GM19463 (cell line): ENCODE measurements around the gene WEE1.
"Not testable (repeated sequence)": the region's sequence is repeated elsewhere in the genome, so short reads cannot be mapped to it uniquely, and the experiment has no call there.

Source experiments
- ATAC-seq: cut with Tn5 transposase; IDR thresholded peaks from one replicate; pipeline ENCODE4 v1.9.1; 2021; ENCODE audit warnings: mild to moderate bottlenecking, moderate library complexity; ENCODE audit not compliant: unreplicated experiment

Gene WEE1

DNA sequence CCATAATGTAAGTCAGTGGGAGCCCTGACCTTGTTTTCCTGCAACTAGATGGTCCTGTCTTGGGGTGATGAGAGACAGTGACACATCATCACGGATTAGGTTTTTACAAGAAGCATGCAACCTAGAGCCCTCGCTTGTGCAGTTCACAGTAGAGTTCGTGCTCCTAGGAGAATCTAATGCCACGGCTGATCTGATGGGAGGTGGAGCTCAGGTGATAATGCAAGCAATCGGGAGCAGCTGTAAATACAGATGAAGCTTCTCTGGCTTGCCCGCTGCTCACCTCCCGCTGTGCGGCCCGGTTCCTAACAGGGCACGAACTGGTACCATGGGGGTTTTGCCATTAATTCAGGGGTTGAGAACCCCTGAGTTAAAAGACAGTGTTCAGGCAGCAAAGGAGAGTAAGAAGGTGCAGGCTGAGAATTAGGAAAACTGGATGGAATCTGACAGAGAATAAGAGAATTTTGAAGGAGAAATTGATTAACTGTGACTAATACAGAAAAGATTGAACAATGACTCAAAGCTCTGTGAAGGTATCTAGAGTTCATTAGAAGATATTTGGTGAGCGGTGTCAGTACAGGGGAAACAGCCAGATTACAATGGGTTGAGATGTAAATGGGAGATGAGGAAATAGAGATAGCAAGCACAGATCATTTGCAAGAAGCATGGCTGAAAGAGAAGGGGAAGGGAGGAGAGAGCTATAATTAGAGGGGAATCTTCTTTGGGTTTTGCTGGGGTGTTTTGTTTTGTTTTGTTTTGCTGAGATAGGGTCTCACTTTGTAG lies 21.0 kb downstream of the WEE1 start:
- ATAC-seq: no peak

DNA sequence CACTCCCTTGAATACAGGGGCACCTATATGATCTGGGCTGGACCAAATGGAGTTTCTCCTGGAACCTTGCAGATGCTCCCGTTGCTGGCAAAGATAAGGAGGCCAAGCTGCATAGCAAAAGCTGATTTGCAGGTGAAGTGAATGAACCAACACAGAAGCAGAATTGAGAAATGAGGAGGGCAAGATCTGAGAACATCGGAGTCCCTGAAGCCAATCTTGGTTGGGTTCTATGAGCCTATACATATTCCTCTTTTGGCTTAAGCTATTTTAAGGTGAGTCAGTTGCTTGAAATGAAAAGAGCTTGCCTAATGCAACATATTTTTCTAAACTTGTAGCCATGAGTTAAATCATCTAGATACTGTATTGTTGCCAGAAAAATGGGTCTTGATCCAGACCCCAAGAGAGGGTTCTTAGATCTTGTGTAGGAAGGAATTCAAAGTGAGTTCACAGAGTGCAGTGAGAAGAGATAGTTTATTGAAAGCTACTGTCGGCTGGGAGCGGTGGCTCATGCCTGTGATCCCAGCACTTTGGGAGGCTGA lies 23.5 kb downstream of the WEE1 start:
- ATAC-seq: no peak

DNA sequence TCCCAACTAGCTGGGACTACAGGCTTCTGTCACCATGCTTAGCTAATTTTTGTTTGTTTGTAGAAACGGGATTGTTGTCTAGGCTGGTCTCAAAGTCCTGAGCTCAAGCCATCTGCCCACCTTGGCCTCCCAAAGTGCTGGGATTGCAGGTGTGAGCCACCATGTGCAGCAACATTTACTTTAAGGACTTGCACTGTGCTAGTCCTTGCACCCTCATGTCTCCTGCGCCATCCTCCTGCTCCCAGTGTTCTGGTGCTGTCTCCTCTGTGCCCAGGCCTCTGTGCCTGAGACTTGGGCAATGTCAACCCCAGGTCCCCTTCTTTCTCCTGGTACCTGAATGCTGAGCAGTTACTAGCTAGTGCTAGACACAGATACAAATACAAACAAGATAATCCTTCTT lies 26.7 kb downstream of the WEE1 start:
- ATAC-seq: no peak

DNA sequence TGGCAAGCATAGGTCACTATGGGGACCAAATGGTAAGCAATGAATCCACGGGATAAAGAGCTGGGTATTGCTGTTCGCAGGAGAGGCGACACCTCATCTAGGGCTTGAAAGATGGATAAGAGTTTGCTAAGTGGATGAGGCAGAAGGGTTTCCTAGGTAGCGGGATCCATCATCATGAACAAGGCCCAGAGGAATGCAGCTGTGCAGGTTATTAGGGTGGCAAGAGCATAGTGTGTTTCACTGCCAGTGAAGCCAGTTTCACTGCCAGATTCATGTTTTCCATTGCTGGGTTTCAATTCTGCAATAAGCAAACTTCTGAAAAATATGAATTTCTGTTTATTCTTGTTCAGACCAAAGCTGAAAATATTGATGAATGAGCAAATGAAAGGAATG lies 27.2 kb downstream of the WEE1 start:
- ATAC-seq: peak; percentile 46

DNA sequence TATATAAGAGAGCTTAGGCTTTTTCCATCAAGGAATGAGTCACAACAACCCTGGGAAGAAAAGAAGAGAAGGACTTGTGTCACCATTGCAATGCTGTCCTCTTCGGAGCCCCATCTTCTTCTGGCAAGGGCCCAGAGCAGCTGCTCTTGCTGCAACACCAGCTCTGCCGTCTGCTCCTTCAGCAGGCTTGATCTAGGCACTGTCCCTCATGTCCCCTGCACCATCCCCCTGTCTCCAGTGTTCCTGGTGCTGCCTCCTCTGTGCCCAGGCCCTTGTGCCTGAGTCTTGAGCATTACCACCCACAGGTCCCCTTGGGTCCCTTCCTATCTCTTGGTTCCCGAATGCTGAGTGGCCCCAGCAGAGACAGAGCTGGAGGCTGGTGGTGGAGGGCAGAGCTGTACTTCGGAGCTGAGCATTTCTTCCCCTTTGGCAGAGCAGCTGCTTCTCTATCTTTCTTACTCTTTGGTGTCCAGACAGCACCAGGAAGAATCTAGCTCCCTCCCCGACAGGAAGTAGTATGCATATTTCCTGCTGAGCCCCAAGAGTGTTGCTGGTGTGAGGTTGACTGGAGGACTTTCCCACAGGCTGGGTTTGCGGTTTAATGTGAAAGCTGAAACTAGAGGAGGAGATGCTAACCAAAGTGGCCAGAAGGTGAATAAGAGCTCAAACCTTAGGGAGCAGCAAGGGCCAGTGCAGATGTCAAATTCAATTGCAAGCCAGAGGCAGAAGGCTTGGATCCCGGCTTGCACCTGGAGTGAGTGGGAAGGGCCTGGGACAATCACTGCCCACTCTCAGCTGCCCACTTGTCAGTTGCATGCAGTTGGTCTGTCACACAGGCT lies 27.8 kb downstream of the WEE1 start:
- ATAC-seq: peak; percentile 81

DNA sequence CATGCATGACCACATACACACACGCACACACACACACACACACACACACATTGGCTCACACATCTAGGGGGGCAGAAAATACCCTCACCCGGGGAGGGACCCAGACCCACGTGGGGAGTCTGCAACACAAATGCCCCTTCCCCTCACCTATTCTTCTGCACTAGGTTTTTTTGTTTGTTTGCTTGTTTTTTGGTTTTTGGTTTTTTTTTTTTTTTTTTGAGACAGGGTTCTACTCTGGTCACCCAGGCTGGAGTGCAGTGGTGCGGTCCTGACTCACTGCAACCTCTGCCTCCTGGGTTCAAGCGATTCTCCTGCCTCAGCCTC lies 28.4 kb downstream of the WEE1 start:
- no peak for ATAC-seq

DNA sequence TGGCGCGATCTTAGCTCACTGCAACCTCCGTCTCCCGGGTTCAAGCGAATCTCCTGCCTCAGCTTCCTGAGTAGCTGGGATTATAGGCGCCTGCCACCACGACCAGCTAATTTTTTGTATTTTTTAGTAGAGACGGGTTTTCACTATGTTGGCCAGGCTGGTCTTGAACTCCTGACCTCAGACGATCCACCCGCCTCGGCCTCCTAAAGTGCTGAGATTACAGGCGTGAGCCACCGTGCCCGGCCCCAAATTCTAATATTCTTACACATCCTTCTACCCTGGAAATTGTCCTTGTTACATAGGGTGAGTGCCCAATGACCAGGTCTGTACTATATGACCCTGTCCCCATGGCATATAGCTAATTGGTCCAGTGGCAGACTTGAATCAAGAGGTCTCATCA lies 29.7 kb downstream of the WEE1 start:
- ATAC-seq: not testable (repeated sequence)

DNA sequence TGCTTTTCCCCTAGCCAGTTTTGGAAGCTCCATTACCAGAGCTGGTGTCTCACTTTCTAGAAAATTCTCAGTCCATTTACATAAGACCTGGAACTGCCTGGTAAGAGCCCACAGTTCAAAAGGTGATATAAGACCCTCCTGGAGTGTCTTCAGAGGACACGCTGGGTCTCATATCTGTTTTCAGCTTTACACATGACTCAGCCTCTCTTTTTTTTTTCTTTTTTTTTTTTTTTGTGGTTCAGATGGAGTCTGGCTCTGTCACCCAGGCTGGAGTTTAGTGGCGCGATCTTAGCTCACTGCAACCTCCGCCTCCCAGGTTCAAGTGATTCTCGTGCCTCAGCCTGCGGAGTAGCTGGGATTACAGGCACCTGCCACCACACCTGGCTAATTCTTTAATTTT lies 30.7 kb downstream of the WEE1 start:
- no peak for ATAC-seq

DNA sequence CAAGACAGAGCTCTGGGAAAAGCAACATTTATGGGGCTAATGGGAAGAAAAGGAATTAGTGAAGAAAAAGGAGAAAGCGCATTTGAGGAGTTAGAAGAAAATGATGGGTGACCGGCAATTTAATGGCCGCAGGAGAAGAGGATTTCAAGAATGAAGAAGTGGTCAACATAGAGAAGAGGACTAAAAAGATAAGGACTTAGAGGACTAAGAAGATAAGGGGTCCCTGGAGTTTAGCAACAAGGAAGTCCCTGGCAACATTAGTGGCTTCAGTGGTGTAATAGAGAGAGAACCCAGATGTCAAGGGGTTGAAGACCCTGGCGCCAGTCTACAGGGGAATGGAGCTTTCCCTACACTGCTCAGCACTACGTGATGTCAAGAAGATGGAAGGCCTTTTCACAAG lies 32.3 kb downstream of the WEE1 start:
- ATAC-seq: no peak

DNA sequence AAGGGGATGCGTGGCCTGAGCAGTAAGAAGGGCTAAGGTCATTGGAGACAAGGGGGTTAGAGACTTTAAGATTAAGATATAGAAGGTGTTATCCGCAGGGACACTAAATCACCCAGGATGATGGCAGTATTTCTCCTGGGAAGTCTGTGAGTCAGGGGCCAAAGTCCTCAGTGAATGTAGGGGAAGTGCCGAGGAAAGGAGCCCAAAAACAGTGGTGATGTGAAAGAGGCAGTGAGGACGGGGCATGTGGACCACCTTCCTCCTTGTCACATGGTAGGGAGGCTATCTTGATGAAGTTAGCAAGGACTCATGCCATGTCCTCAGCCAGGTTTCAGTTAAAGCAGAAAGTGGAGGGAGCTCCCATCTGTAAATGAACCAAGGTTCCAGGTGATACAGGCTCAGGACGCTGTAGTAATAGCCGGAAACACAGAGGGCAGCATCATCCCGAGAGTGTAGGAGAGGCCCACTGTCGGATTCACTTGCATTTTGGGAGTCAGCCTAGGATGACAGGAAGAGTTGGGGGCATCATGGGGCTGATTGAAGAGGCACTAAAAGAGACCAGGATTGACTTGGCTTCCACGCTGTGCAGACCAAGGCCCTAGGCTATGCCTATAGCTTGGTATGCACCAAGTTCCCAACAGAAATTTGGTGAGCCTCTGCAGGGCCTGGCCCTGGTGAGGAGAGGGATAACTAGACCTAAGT lies 33.5 kb downstream of the WEE1 start:
- no peak for ATAC-seq

DNA sequence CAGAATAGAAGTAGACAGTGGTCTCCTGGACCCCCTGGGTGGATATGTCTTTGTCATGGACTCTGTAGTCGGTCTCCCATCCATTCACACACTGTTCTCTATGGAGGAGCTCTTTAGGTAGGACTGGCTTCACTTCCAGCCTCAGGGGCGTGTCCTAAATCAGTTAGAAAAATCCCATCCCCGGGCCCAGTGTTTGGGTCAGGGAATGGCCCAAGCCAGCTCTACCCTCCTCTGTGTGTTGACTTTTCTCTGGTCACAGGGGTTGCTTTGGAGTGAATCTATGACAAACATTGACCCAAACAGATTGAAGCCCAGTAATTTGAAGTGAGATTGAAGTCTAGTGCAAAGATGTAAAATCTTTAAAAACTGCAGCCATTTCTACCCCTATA lies 34.0 kb downstream of the WEE1 start:
- no peak for ATAC-seq

DNA sequence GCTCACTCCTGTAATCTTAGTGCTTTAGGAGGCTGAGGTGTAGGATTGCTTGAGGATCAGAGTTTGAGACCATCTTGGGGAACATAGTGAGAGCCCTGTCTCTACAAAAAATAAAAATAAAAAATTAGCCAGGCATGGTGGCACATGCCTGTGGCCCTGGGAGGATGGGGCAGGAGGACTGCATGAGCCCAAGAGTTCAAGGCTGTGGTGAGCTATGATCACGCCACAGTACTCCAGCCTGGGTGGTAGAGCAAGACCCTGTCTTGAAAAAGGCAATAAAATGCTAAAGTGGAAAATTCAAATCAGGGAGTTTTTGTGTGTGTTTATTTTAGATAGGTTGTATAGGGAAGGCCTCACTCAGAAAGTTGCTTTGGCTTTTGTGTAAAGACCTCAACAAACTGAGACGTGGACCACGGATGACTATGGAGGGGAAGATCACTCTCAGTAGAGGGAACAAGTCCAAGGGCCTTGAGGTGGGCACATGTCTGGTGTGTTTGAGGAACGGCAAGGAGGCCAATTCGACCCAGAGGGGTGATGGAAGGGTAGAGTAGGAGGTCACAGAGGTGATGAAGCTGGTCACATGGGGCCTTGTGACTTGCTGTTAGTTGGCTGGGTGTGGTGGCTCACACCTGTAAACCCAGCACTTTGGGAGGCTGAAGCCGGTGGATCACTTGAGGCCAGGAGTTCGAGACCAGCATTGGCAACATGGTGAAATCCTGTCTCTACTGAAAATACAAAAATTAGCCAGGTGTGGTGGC lies 35.7 kb downstream of the WEE1 start:
- no peak for ATAC-seq

DNA sequence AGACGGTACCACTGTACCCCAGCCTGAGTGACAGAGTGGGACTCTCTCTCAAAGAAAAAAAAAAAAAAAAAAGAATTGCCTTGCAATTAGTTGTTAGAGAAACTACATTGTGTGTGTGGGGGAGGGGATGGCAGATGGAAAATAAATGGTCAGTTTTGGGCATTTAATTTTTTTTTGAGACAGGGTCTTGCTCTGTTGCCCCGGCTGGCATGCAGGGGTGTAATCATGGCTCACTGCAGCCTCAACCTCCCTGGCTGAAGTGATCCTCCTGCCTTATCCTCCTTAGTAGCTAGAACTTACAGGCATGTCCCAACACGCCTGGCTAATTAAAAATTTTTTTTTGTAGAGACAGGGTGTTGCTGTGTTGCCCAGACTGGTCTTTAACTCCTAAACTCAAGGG lies 36.4 kb downstream of the WEE1 start:
- ATAC-seq: no peak

DNA sequence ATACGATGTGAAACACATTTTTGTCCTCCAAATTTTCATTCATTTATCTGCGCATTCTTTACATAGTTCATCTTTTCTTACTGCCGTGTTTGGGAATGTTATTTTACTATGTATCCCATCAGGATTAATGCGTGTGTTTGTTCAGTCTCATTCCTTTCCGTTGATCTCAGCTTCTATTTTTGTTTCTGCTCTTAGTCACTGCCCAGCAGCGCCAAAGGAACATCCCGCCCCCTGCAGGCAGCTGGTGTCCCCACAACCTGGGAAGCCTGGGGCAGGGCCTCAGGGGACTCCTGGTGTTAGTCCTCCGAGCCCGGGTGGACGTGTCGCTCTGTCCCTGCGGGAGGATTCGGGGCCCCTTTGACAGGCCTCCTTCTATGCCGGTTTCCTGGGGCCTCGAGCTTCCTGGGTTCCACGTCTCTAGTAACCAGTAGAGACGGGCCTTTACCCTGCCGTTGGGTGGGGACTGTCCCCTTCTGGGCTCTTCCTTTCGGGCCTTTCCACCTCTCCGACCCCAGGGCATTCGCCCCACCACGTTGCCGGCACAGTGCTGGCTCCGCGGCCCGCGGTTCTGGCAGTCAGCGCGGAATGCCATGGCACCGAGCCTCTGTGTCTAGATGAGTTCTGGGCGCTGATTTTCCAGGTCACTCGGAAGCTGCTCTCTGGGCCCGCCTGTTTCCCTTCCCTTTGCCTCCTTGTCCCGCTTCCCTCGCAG lies 39.8 kb downstream of the WEE1 start:
- peak; percentile 40 for ATAC-seq

DNA sequence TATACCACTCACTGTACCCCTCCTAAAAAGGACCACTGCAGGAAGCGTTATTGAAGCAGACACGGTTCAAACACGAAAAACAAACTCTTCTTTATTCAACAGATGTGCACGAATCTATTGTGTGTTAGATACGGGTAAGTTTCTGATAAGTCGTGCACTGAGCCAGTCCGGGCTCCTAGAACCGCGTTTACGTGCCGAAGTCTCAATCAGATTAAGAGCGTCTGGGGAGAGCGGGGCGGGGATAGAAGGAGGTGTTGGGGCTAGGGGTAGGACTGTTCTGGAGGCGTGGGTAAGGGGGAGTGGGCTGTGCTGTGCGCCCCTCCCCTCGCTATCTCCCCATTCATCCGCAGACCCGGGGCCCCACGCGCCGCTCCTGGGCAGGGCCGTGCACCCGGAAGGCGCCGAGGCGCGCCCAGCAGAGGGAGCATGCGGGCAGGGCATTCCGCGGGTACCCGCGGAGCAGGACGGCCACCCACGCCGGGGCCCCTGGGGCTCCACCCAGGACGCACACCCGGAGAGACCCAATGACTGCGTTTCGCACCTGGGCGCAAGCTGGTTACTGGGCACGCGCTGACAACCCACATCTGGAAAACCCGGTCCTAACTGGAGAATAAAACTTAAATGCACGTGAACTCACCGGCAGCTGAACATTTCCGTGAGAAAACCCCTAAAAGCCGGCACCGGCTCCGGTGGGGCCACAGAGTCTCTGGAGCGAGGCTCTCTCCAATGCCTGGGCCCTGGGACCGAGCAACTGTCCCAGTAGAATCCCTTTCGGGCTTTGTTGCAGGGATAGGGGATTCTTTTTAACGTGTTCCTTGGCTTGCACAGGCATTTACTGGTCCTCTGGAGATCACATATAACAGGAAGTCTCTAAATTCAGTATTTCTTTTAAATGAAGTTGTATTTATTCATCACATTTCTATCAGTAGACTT lies 40.6 kb downstream of the WEE1 start:
- ATAC-seq: peak; percentile 79

DNA sequence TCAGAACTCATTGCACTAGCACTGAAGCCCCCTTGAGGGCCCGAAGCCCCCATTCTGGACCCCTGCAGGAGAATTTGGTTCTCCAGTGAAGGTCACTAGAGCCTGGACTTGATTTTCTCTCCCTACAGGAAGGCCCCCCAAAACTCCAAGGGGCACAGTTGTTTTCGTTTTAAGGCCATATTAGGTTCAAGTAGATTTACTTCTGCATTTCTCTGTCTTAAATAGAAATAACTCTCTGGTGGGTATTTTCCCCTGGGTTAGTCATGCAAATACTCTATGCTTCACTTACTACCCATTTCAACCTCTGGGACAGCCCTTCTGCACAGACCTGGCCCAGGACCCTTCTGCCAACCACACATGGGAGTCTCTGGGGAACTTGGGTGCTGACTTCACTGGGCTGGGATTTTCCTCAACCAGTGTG lies 41.6 kb downstream of the WEE1 start:
- peak; percentile 50 for ATAC-seq

DNA sequence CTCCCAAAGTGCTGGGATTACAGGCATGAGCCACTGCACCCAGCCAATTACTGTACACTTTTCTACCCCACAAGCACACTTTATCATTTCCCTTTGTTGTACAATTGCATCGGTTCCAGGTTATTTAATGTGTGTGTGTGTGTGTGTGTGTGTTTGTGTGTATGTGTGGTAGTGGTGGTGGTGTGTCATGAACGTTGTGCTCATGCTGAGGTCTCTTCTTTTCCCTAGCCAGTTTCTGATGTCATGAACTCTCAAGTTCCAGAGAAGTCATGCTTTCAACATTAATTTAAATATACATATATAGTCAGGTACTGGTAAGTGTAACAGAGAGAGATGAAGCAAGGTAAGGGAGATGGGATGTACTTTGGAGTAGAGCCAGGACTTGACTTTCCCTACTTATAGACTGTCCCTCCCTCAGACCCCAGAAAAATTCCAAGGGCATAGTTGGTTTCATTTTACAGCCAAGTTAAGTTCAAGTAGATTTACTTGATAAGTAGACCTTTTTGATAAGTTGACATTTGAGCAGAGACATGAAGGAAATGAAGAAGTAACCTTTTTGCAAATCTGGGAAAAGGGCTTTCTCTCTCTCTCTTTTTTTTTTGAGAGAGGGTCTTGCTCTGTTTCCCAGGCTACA lies 42.7 kb downstream of the WEE1 start:
- ATAC-seq: no peak

DNA sequence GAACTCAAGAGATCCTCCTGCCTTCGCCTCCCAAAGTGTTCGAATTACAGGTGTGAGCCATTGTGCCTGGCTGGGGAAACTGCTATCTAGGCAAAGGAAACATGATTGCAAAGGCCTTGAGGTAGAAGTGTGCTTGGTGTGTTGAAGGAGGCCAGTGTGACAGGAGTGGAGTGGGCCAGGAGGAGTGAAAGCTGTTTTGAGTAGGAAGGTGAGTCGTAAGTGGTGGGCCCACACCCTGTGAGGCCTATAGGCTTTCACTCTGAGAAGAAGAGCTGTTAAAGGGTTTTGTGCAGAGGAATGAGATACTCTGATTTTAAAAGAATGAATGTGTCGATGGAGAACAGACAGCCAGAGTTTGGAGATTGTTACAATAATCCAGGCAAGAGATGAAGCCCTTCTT lies 43.4 kb downstream of the WEE1 start:
- ATAC-seq: no peak

DNA sequence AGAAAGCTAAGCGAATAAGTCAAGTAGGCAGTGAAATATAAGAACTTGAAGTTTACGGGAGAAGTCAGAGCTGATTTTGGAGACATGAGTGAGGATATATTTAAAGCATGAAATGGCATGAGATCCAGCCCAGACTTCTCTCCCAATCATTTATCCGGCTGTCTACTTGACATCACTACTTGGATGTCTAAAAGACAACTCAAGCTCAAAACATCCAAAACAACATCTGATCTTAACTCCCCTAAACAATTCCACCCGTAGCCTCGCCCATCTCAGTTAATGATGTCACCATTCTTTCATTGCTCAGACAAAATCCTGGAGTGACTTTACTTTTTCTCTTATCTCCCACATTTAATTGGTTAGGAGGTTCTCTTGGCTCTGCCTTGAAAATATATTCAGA lies 44.5 kb downstream of the WEE1 start:
- no peak for ATAC-seq
